H9 (cell line): ENCODE results near the gene SLC2A1. TPM values are rescaled to one million over a fixed set of nuclear protein-coding genes. Genes with fewer than 3 reads are reported as not detected.

ENCODE experiments used
- DNase-seq: peaks from one replicate; pipeline ENCODE4 v3.0.0-alpha.2; 2017
- H2AFZ ChIP-seq: one replicate; pipeline ENCODE4 v1.6.1; 2013; ENCODE audit warnings: mild to moderate bottlenecking, low read length, control low read depth, moderate library complexity
- H2AK5ac ChIP-seq: 2 replicates; pipeline ENCODE4 v1.6.1; 2013; ENCODE audit warnings: low read length, control low read depth, mixed read lengths; ENCODE audit not compliant: insufficient read length
- H2BK120ac ChIP-seq: one replicate; pipeline ENCODE4 v1.6.1; 2013; ENCODE audit warnings: low read depth, mild to moderate bottlenecking, low read length, control low read depth, inconsistent platforms; ENCODE audit not compliant: poor library complexity, severe bottlenecking
- H2BK12ac ChIP-seq: 2 replicates; pipeline ENCODE4 v1.6.1; 2013; ENCODE audit warnings: low read length, control low read depth, mixed read lengths, low read depth; ENCODE audit not compliant: insufficient read length
- H2BK15ac ChIP-seq: 2 replicates; pipeline ENCODE4 v1.6.1; 2013; ENCODE audit warnings: low read depth, low read length, control low read depth
- H2BK20ac ChIP-seq: one replicate; pipeline ENCODE4 v1.6.1; 2013; ENCODE audit warnings: low read depth, mild to moderate bottlenecking, low read length, control low read depth, inconsistent platforms; ENCODE audit not compliant: poor library complexity, severe bottlenecking
- H2BK5ac ChIP-seq: 2 replicates; pipeline ENCODE4 v1.6.1; 2013; ENCODE audit warnings: low read length, control low read depth, mixed read lengths; ENCODE audit not compliant: insufficient read length
- H3K14ac ChIP-seq: 2 replicates; pipeline ENCODE4 v1.6.1; 2013; ENCODE audit warnings: low read length, control low read depth; ENCODE audit not compliant: insufficient read depth
- H3K18ac ChIP-seq: 2 replicates; pipeline ENCODE4 v1.6.1; 2013; ENCODE audit warnings: low read depth, mild to moderate bottlenecking, mixed read lengths, low read length, control low read depth; ENCODE audit not compliant: insufficient read length
- H3K23ac ChIP-seq: 2 replicates; pipeline ENCODE4 v1.6.1; 2013; ENCODE audit warnings: low read length, control low read depth, mixed read lengths, low read depth; ENCODE audit not compliant: insufficient read length
- H3K23me2 ChIP-seq: 2 replicates; pipeline ENCODE4 v1.6.1; 2013; ENCODE audit warnings: low read depth, mild to moderate bottlenecking, mixed read lengths, low read length, control low read depth; ENCODE audit not compliant: insufficient read length, poor library complexity, severe bottlenecking
- H3K27ac ChIP-seq: 2 replicates; pipeline ENCODE4 v1.5.1; 2013; ENCODE audit warnings: low read length, control low read depth, mixed read lengths, low read depth; ENCODE audit not compliant: insufficient read length
- H3K27me3 ChIP-seq: 2 replicates; pipeline ENCODE4 v1.6.1; 2013; ENCODE audit warnings: low read length, control low read depth, inconsistent platforms; ENCODE audit not compliant: insufficient read depth
- H3K4ac ChIP-seq: 2 replicates; pipeline ENCODE4 v1.6.1; 2013; ENCODE audit warnings: low read depth, mild to moderate bottlenecking, control low read depth, inconsistent platforms, low read length, moderate library complexity
- H3K4me1 ChIP-seq: 2 replicates; pipeline ENCODE4 v1.6.1; 2013; ENCODE audit warnings: low read length, control low read depth, inconsistent platforms; ENCODE audit not compliant: insufficient read depth
- H3K4me2 ChIP-seq: 2 replicates; pipeline ENCODE4 v1.6.1; 2013; ENCODE audit warnings: low read length, control low read depth, mixed read lengths; ENCODE audit not compliant: insufficient read length, insufficient read depth
- H3K56ac ChIP-seq: 2 replicates; pipeline ENCODE4 v1.6.1; 2013; ENCODE audit warnings: low read depth, mild to moderate bottlenecking, mixed read lengths, low read length, control low read depth; ENCODE audit not compliant: insufficient read length
- H3K79me1 ChIP-seq: 2 replicates; pipeline ENCODE4 v1.6.1; 2013; ENCODE audit warnings: low read depth, mild to moderate bottlenecking, moderate library complexity, low read length, control low read depth, inconsistent platforms; ENCODE audit not compliant: insufficient read depth, poor library complexity, severe bottlenecking
- H3K79me2 ChIP-seq: 2 replicates; pipeline ENCODE4 v1.6.1; 2013; ENCODE audit warnings: low read length, control low read depth, inconsistent platforms; ENCODE audit not compliant: insufficient read depth
- H3K9ac ChIP-seq: 2 replicates; pipeline ENCODE4 v1.6.1; 2013; ENCODE audit warnings: low read length, control low read depth, mixed read lengths; ENCODE audit not compliant: insufficient read length; ENCODE audit errors: extremely low read depth
- H3K9me3 ChIP-seq: one replicate; pipeline ENCODE4 v1.6.1; 2013; ENCODE audit warnings: low read depth, low read length, inconsistent platforms; ENCODE audit not compliant: control insufficient read depth
- H3T11ph ChIP-seq: one replicate; pipeline ENCODE4 v1.6.1; 2013; ENCODE audit warnings: mild to moderate bottlenecking, low read length, control low read depth, inconsistent platforms
- H4K20me1 ChIP-seq: one replicate; pipeline ENCODE4 v1.6.1; 2013; ENCODE audit not compliant: control insufficient read depth, insufficient read length, insufficient read depth
- H4K5ac ChIP-seq: 2 replicates; pipeline ENCODE4 v1.6.1; 2013; ENCODE audit warnings: low read depth, mild to moderate bottlenecking, mixed read lengths, low read length, control low read depth; ENCODE audit not compliant: insufficient read length
- H4K8ac ChIP-seq: replicated peaks from 2 replicates; pipeline ENCODE4 v1.6.1; 2013; ENCODE audit warnings: low read length, control low read depth, mixed read lengths, low read depth; ENCODE audit not compliant: insufficient read length
- H4K91ac ChIP-seq: 2 replicates; pipeline ENCODE4 v1.6.1; 2013; ENCODE audit warnings: low read depth, mild to moderate bottlenecking, moderate library complexity, mixed read lengths, low read length, control low read depth; ENCODE audit not compliant: insufficient read length
- H3K27ac Mint-ChIP-seq, 3 experiments: 2 replicates in 2 of 3; 3 replicates in 1 of 3; pipeline ENCODE4 v1.8.0; 2020 to 2021; ENCODE audit warnings: mixed read lengths in 3 of 3, mild to moderate bottlenecking in 1 of 3, moderate library complexity in 1 of 3
- H3K27me3 Mint-ChIP-seq: 2 replicates; pipeline ENCODE4 v1.8.0; 2021; ENCODE audit warnings: low read depth, mild to moderate bottlenecking, moderate library complexity, mixed read lengths
- H3K36me3 Mint-ChIP-seq, 3 experiments: 2 replicates in 2 of 3; 3 replicates in 1 of 3; pipeline ENCODE4 v1.8.0; 2020 to 2021; ENCODE audit warnings: low read depth in 3 of 3, mixed read lengths in 3 of 3; ENCODE audit not compliant: insufficient read depth in 1 of 3
- H3K4me1 Mint-ChIP-seq, 2 experiments: 2 replicates each; pipeline ENCODE4 v1.8.0; 2020; ENCODE audit warnings: mixed read lengths in 2 of 2
- H3K4me3 Mint-ChIP-seq, 2 experiments: 2 replicates in 1 of 2; 3 replicates in 1 of 2; pipeline ENCODE4 v1.8.0; 2020 to 2021; ENCODE audit warnings: mild to moderate bottlenecking in 2 of 2, mixed read lengths in 2 of 2, moderate library complexity in 1 of 2
- H3K9me3 Mint-ChIP-seq, 2 experiments: 2 replicates in 1 of 2; 3 replicates in 1 of 2; pipeline ENCODE4 v1.8.0; 2020; ENCODE audit warnings: mild to moderate bottlenecking in 2 of 2, mixed read lengths in 2 of 2, moderate library complexity in 1 of 2
- WGBS: extraction: QIAGEN DNeasy Blood & Tissue Kit; methylation state at CpG from one replicate; pipeline ENCODE4 v1.1.7; 2013; ENCODE audit warnings: missing lambda C conversion rate, low lambda C conversion rate, mixed read lengths; ENCODE audit not compliant: insufficient read length; ENCODE audit errors: extremely low coverage; 5-methylcytosine and 5-hydroxymethylcytosine counted together
- total RNA-seq: library from RNA; stranded (reverse); gene quantifications from 2 replicates; pipeline ENCODE4 v1.2.1, GENCODE V29; 2021
- TF ChIP-seq, protein P1 (sequence below): fragments of 200-600 bp; sonication (generic); conservative IDR thresholded peaks from 3 replicates; pipeline ENCODE4 v1.8.0; 2021; ENCODE audit warnings: antibody characterized with exemption, mild to moderate bottlenecking

Gene SLC2A1
- total RNA-seq, 1 experiment from 2014 or later, result 186 TPM

DNA sequence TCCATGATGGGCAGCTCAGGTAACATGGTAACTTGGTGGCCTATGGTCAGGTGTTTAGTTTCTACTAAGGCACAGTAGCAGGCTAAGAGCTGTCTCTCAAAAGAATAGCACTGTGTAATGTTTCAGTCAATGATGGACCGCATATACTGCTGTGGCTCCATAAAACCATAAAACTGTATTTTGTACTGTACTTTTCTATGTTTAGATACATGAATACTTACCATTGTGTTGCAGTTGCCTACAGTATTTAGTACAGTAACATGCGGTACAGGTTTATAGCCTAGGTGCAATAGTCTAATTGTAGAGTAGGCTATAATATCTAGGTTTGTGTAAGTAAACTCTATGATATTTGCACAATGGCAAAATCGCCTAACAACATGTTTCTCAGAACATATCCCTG is 50.6 kb downstream of the SLC2A1 start:
- Histone ChIP-seq H3K9ac (no peak overlapping the region), H2BK120ac (no peak overlapping the region), H3K27me3 (no peaks in the 10 kb centered on the region), H3K23ac (no peak overlapping the region), H3K4me1 (no peaks in the 10 kb centered on the region), H3K14ac (no peak overlapping the region), H2AFZ (no peak overlapping the region), H3T11ph (no peak overlapping the region), H3K79me1 (no peaks in the 10 kb centered on the region), H3K4ac (no peak overlapping the region), H3K18ac (no peak overlapping the region), H3K56ac (no peak overlapping the region), H3K4me2 (no peak overlapping the region), H4K20me1 (no peaks in the 10 kb centered on the region), H3K27ac (no peak overlapping the region), H2BK12ac (no peak overlapping the region), H2BK20ac (no peak overlapping the region), H3K23me2 (no peaks in the 10 kb centered on the region), H4K91ac (no peak overlapping the region), H2BK5ac (no peak overlapping the region), H4K5ac (no peak overlapping the region), H4K8ac (no peak overlapping the region), H3K9me3 (no peaks in the 10 kb centered on the region), H3K79me2 (no peaks in the 10 kb centered on the region), H2AK5ac (no peak overlapping the region), H2BK15ac (no peak overlapping the region)
- Mint-ChIP-seq H3K36me3 (no peaks in the 10 kb centered on the region), H3K27ac (no peak overlapping the region), H3K4me3 (no peak overlapping the region), H3K9me3 (no peaks in the 10 kb centered on the region), H3K4me1 (peaks cover 6 to 7% of the 10 kb centered on the region in 2 experiments), H3K27me3 (peaks cover 1% of the 10 kb centered on the region)
- no peak for DNase-seq
- TF ChIP-seq, protein P1, sequence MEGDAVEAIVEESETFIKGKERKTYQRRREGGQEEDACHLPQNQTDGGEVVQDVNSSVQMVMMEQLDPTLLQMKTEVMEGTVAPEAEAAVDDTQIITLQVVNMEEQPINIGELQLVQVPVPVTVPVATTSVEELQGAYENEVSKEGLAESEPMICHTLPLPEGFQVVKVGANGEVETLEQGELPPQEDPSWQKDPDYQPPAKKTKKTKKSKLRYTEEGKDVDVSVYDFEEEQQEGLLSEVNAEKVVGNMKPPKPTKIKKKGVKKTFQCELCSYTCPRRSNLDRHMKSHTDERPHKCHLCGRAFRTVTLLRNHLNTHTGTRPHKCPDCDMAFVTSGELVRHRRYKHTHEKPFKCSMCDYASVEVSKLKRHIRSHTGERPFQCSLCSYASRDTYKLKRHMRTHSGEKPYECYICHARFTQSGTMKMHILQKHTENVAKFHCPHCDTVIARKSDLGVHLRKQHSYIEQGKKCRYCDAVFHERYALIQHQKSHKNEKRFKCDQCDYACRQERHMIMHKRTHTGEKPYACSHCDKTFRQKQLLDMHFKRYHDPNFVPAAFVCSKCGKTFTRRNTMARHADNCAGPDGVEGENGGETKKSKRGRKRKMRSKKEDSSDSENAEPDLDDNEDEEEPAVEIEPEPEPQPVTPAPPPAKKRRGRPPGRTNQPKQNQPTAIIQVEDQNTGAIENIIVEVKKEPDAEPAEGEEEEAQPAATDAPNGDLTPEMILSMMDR, result no peak
- WGBS, result no CpG with 5 or more reads among the region's 3 CpGs
